Adipocyte (in vitro differentiated cells): ENCODE measurements around the gene OR8K5.

Experiments used
- DNase-seq: peaks from one replicate; pipeline ENCODE4 v3.0.0-alpha.2; 2015; ENCODE audit warnings: low read depth
- H3K27me3 ChIP-seq: replicated peaks from 2 replicates; pipeline ENCODE4 v1.7.0; 2013; ENCODE audit warnings: mild to moderate bottlenecking, low read length, moderate library complexity; ENCODE audit not compliant: control insufficient read depth, insufficient read depth
- H3K36me3 ChIP-seq: 2 replicates; pipeline ENCODE4 v1.7.0; 2013; ENCODE audit warnings: low read length, mild to moderate bottlenecking, moderate library complexity; ENCODE audit not compliant: control insufficient read depth, insufficient read depth, severe bottlenecking
- H3K4me1 ChIP-seq: 2 replicates; pipeline ENCODE4 v1.7.0; 2013; ENCODE audit warnings: mild to moderate bottlenecking, low read length, moderate library complexity; ENCODE audit not compliant: control insufficient read depth, insufficient read depth
- H3K4me3 ChIP-seq: 2 replicates; pipeline ENCODE4 v1.7.0; 2013; ENCODE audit warnings: mild to moderate bottlenecking, low read length, moderate library complexity
- H3K9ac ChIP-seq: 2 replicates; pipeline ENCODE4 v1.7.0; 2013; ENCODE audit warnings: mild to moderate bottlenecking, low read length, moderate library complexity
- H3K9me3 ChIP-seq: 2 replicates; pipeline ENCODE4 v1.7.0; 2013; ENCODE audit warnings: mild to moderate bottlenecking, low read length, moderate library complexity; ENCODE audit not compliant: control insufficient read depth

OR8K5 gene

DNA sequence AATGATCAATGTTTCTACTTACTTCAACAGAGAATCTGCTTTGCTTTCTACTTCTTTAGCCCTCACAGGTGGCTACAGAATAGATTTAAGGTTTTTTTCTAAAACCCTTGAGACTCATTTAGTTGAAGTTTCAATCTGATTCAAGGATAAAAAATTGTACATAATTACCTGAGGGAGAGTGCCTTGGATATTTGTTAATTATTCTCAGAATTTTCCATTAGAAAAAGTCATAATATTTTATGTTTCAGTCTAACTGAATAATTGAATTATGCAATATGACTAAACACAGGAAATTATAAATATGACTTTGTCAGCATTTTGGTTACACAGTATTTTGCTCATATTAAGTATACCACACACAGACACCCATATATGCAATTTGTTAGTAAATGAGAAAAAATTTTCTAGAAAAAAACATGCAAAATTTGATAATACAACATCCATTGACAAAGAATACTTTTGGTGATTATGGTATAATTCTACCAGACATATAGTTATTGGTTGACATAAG, 19.9 kb downstream of the OR8K5 start, which contains the start of gene OR8J3:
Gene OR8J3, minus strand, starts transcription at position 51 of the 511 bp plus-strand sequence. CDS start 2,483 bp downstream, outside the sequence.
- H3K36me3 ChIP-seq, result no peaks in the 10 kb centered on the region
- no peaks in the 10 kb centered on the region for H3K4me1 ChIP-seq
- DNase-seq, result no peak
- no peak within 1 kb of the TSS for H3K4me3 ChIP-seq
- H3K27me3 ChIP-seq, result no peaks in the 10 kb centered on the region
- no peaks in the 10 kb centered on the region for H3K9me3 ChIP-seq
- no peak within 1 kb of the TSS for H3K9ac ChIP-seq

DNA sequence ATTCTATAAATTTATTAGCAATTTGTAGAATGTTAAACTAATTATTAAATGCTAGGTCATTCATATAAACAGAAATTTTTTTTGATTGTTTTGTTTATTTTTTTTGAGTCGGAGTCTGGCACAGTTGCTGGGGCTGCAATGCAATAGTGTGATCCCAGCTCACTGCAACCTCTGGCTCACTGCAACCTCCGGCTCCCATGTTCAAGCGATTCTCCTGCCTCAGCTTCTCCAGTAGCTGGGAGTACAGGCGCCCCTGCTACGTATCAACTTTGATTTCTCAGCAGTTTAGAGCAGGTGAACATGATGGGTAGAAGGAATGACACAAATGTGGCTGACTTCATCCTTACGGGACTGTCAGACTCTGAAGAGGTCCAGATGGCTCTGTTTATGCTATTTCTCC, 38.0 kb downstream of the OR8K5 start, which contains the start of gene OR8H3:
Gene OR8H3, plus strand, starts transcription at position 301 of the 400 bp plus-strand sequence. Its CDS starts 0 bp downstream, at position 301.
- Histone ChIP-seq H3K9ac (no peak within 1 kb of the TSS), H3K27me3 (no peaks in the 10 kb centered on the region), H3K9me3 (no peaks in the 10 kb centered on the region), H3K4me1 (no peaks in the 10 kb centered on the region), H3K4me3 (no peak within 1 kb of the TSS), H3K36me3 (no peaks in the 10 kb centered on the region)
- no peak for DNase-seq
